GM19023 (cell line): ENCODE measurements around the gene NGFR.
A peak's percentile ranks its signal among the peaks of the same experiment; 100 is the strongest.
"Not testable (repeated sequence)": the region's sequence is repeated elsewhere in the genome, so short reads cannot be mapped to it uniquely, and the experiment has no call there.

Experiments
- ATAC-seq: cut with Tn5 transposase; IDR thresholded peaks from one replicate; pipeline ENCODE4 v1.9.1; 2021; ENCODE audit warnings: mild to moderate bottlenecking, moderate library complexity; ENCODE audit not compliant: unreplicated experiment

The NGFR gene

DNA sequence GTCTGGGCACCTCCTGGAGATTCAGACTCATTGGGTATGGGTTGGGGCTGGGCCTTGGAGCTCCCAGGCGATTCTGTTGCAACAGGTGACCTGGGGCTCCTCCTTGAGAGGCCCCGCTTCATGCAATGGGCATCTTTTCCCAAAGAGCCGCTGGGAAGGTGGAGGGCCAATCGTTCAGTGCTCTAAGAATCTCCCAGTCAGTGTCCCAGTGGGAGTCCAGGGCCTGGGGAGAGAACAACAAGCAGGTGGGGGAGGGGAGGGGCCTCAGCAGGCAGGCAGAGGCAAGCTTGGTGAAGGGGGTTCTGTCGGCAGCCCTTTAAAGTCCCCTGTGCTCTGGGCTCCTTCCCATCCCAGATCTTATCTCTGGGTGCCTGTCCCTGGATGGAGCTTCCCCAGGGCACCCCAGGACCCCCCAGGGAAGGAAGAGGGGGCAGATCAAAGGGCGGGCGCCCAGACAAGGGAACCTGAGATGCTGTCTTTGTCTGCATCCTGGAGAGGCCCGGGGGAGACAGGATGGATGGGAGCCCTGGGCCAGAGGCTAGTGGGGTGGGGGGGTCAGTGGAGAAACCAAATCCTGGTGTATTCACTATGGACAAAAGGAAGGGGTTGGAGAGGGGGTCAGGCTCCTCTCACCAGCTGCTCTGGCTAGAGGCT, 50.0 kb downstream of the NGFR start:
- ATAC-seq = no peak

- no peak for ATAC-seq
These were observed 50.9 kb downstream of the NGFR start for GRCh38 chr17:49545806-49546545.

GRCh38 chr17:49546546-49547535, 51.7 kb downstream of the NGFR start:
- ATAC-seq = no peak

DNA sequence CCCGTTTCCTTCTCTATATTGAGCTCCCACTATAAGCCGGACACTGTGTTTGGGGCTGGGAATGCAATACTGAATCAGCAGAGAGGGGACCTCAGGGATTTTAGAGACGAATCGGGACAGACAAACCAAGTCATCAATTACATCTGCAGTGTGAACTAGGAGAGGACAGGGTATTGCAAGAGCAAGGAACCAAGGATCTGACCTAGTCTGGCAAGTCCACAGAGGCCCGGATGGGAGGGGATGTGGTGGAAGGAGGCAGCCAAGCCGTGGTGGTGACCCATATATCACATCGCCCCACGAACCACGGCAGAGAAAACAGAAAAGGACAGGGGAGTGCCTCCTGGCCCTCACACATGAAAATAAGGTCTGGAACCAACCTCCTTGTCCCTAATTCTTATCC, 52.5 kb downstream of the NGFR start:
- ATAC-seq = no peak

DNA sequence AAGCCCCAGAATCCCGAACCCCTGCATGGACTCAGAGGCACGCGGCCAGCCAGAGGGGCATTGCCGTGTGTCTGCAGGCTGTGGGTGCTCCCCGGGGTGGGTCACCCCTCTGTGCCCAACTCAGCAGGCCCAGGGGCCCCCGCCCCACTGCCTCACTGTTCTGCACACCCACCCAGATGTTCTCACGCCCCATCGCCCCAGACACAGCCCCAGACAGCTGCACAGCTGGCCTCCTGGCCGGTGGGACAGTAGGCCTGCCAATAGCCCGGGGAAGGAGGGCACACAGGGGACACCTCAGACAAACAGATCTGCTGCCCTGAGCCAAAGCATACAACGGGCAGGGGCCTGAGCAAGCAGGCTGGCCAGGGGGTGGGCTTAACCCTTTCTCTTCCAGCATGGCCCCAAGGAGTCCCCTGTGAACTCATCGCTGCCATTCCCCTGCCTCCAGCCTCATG, 53.0 kb downstream of the NGFR start:
- ATAC-seq = no peak

GRCh38 chr17:49548506-49549310, 53.6 kb downstream of the NGFR start:
- no peak for ATAC-seq

DNA sequence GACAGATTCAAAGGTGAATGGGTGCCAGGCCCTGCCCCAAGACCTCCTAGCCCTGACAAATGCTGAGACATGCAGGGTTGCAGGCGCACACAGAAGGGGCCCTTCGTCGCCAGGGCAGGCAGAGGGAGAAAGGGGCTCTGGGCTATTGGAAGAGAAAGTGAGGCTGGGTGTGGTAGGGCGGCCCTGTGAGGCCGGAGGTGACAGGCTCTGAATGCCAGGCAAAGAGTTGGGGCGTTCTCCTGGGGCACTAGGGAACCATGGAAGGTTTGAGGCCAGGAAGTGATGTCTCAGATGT, 54.2 kb downstream of the NGFR start:
- ATAC-seq = no peak

DNA sequence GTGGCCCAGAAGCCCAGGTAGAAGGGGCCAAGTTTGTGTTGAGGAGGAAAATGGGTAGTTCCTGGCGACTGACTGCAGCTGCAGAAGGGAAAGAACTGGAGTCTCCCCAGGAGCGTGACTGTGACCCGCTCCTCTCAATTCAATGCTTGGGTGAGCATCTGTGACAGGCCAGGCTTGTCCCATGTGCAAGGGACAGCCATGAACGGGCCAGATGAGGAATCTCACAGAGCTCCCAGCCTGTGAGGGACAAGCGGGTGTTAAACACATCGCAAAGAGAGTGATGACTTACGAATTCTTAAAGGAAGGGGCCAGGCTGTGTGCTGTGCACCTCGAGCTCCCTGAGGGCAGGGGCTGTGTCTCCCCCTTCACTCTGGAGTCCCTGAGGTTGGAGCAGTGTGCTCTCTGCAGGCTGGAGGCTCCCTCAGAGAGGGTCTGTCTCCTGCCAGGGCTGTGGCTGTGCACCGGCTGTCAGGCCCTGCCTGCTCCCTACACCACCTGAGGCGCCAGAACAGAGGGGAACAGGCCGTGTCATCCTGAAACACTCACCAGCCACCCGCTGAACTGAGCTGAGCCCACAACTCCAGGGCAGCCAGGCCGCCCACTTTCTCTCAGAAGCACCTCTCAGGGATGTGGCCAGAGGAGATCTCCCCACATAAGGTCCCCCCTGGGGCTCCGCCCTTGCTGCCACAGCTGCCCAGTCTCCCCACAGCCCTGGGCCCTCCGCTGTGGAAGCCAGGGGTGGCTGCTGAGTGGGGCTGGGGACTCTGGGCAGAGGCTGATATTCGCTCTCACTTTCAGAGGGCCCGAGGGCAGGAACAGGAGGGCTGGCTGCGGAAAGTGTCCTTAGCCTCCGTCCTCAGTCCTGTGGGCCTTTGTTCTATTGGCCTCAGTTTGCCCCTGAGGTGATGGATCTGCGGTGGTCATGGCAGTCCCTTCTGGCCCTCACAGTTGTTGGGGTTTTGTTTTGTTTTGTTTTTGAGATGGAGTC, 54.9 kb downstream of the NGFR start:
- ATAC-seq = no peak

DNA sequence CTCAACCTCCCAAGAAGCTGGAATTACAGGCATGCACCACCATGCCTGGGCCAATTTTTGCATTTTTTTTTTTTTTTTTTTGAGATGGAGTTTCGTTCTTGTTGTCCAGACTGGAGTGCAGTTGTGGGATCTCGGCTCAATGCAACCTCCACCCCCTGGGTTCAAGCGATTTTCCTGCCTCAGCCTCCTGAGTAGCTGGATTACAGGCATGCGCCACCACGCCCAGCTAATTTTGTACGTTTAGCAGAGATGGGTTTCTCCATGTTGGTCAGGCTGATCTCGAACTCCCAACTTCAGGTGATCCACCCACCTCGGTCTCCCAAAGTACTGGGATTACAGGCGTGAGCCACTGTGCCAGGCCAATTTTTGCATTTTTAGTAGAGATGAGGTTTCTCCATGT, 55.7 kb downstream of the NGFR start:
- ATAC-seq = not testable (repeated sequence)

GRCh38 chr17:49551221-49552069, 56.4 kb downstream of the NGFR start:
- no peak for ATAC-seq

DNA sequence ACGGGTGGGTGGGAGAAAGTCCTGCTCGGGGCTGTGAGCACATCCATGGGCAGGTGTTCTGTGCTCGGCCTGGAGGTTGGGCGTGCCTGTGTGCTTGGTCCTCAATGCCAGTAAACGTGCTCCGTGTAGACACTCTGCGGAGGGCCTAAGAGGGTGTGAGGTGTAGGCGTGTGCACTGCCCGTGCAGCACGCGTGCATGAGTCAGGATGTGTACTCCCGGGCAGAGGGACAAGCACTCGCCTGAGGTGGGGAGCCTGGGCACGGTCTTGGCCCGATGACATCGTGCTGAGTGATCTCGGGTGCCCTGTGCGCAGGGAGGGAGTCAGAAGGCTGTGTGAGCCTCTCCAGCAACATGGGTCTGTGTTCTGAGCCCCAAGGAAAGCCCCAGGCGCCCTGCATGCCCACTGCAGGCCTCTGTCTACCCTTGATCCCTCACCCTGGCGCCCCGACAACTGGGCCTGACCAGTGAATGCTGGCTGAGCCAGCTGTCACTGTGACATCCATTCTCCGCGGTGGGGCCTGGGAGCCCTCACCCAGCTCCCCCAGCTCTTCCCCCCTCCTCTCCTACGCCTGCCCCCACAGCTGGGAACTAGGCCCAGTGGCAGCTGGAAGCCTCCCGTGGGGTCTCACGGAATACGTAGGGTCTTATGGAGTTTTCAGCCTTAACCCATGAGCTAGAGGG, 57.1 kb downstream of the NGFR start:
- ATAC-seq = no peak

DNA sequence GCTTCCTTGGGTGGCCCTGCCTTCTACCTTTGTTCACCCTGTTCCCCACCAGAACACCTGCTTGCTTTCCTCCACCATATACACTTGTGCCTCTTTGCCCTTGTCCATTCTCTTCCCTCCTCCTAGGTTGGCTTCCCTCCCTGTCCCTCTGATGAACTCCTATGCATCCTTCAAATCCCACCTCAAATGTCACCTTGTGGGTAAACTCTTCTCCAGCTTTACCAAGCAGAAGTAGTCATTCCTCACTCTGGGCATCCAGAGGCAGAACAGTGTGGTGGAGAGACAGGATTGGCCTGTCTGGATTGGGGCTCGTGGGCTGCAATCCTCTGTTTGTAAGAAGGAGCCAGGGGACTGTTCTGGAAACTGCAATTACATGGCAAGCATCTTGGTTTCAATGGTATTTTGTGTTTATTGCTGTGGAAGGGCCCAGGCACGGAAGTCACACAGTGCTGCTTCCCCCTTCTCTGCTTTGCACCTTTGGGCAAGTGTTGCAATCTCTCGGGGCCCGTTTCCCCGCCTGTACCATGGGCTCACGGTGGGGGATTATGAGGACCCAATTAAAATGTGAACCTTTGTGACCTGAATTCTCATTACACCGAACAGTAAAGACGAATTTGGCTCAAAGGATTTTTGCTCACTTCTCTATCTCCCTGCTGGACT, 58.7 kb downstream of the NGFR start:
- ATAC-seq = no peak

GRCh38 chr17:49554694-49555494, 59.8 kb downstream of the NGFR start:
- ATAC-seq = no peak

DNA sequence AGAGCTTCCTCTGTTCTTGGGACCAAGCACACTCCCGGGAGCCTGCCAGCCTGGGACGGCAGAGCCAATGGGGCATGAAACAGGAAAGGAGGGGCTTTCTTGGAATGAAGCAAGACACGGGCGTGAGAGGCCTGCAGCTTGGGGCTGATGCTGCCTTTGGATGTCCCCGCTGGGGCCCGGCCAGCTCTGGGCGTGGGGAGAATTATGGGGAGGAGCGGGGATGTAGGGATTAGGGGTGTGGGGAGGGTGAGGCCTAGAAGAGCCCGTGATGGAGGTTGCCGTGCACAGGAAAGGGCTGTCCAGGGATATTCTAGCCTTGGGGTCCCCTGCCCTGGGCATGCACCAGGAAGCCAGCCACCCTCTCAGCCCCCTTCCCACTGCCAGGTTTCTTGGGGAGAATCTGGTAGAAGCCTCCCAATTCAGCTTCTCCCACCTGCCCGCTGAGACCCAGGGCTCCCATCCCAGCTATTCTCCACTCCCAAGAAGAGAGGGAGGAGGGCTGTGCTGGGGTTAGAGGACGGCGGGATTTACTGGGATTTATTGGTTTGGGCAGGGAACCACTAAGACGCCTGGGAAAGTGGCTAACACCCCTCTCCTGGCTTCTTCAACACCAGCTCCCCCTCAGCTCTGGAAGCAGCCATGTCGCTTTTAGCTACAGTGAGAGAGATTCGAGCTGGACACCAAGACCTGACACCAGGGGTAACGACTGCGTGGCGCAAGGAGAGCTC, 60.6 kb downstream of the NGFR start:
- no peak for ATAC-seq

DNA sequence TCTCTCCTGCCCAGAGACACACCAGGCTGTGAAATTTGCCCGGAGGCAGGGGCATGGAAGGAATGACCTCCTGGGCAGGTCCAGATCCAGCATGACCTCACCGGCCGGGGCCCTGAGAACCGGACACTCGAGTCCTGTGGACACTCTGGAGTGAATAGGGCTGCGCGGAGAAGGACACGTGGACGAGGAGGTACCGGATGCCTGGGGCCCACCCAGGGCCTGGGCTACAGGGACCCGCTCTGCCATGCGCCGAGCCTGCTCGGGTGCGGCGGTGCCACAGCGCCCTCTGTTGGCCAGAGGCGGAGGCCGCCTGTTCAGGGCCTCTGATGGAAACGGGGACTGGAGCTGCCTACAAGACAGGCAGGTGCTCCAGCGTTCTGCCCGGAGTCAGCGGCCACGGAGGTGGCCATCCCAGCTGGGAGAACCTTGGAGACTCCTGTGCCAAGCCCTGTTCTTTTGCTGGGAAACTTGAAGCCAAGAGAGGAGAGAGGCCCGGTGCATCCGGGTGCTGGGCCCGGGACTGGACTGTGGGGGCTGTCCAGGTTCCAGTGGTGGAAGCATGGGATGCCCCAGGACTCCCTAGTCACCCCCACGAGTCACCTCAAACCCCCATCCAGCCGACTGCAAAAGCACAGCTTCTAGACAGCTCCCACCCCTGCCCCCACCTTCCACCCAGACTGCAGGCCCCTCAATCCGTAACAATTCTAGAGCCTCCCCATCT, 61.3 kb downstream of the NGFR start:
- ATAC-seq = peak; percentile 60
